DND-41 (cell line): ENCODE measurements around the gene NPY2R.

ENCODE experiments used
- CTCF ChIP-seq: IDR thresholded peaks from 2 replicates; pipeline ENCODE4 v1.5.1; 2012; ENCODE audit warnings: borderline replicate concordance, low read length, moderate library complexity, mild to moderate bottlenecking; ENCODE audit not compliant: poor library complexity, severe bottlenecking; ENCODE audit errors: extremely low read depth
- EZH2 ChIP-seq: IDR thresholded peaks from 3 replicates; pipeline ENCODE4 v1.6.1; 2012; ENCODE audit warnings: borderline replicate concordance, low read depth, mild to moderate bottlenecking, moderate library complexity, low read length, inconsistent platforms; ENCODE audit not compliant: severe bottlenecking

GRCh38 chr4:155179216-155179615 is 29.2 kb upstream of the NPY2R start:
- TF ChIP-seq CTCF: no peak
- TF ChIP-seq EZH2: no peak
